Loucy (cell line): ENCODE data around the gene PEX16.

Experiments
- H2AFZ ChIP-seq: fragments of 200-600 bp; sonication (generic); 2 replicates; pipeline ENCODE4 v1.6.0; 2016; ENCODE audit warnings: antibody characterized with exemption, mild to moderate bottlenecking, low read length, moderate library complexity
- H3F3A ChIP-seq: fragments of 200-600 bp; 2 replicates; pipeline ENCODE4 v1.6.0; 2016; ENCODE audit warnings: antibody characterized with exemption, low read depth, mild to moderate bottlenecking
- H3K27me3 ChIP-seq: fragments of 200-600 bp; sonication (generic); 2 replicates; pipeline ENCODE4 v1.6.1; 2014; ENCODE audit warnings: low read length, mild to moderate bottlenecking; ENCODE audit not compliant: insufficient read depth, poor library complexity, severe bottlenecking
- H3K36me3 ChIP-seq: fragments of 200-600 bp; sonication (generic); 2 replicates; pipeline ENCODE4 v1.6.1; 2016; ENCODE audit warnings: low read length; ENCODE audit not compliant: insufficient read depth
- H3K4me1 ChIP-seq: fragments of 200-600 bp; sonication (generic); 2 replicates; pipeline ENCODE4 v1.5.1; 2014; ENCODE audit warnings: low read length, mild to moderate bottlenecking; ENCODE audit not compliant: insufficient read depth, poor library complexity, severe bottlenecking
- H3K4me2 ChIP-seq: fragments of 200-600 bp; sonication (generic); 2 replicates; pipeline ENCODE4 v1.6.0; 2014; ENCODE audit warnings: antibody characterized with exemption, low read length, low read depth, mild to moderate bottlenecking; ENCODE audit not compliant: poor library complexity, severe bottlenecking
- H3K4me3 ChIP-seq: fragments of 200-600 bp; sonication (generic); 2 replicates; pipeline ENCODE4 v1.5.1; 2014; ENCODE audit warnings: low read length, mild to moderate bottlenecking, mixed read lengths; ENCODE audit not compliant: poor library complexity, severe bottlenecking
- H3K79me2 ChIP-seq: fragments of 200-600 bp; sonication (generic); 2 replicates; pipeline ENCODE4 v1.6.1; 2014; ENCODE audit warnings: low read length; ENCODE audit not compliant: insufficient read depth
- H3K9ac ChIP-seq: fragments of 200-600 bp; sonication (generic); 2 replicates; pipeline ENCODE4 v1.6.0; 2014; ENCODE audit warnings: mild to moderate bottlenecking, low read depth, low read length, moderate library complexity; ENCODE audit not compliant: poor library complexity, severe bottlenecking
- H3K9me2 ChIP-seq: fragments of 200-600 bp; sonication (generic); replicated peaks from 2 replicates; pipeline ENCODE4 v1.6.1; 2016; ENCODE audit warnings: low read depth, low read length, mixed read lengths
- H3K9me3 ChIP-seq: fragments of 200-600 bp; sonication (generic); 2 replicates; pipeline ENCODE4 v1.6.1; 2014; ENCODE audit warnings: mild to moderate bottlenecking, antibody characterized with exemption, low read length, low read depth; ENCODE audit not compliant: insufficient read depth
- H4K20me1 ChIP-seq: fragments of 200-600 bp; sonication (generic); 2 replicates; pipeline ENCODE4 v1.6.0; 2014; ENCODE audit warnings: antibody characterized with exemption, low read length, mild to moderate bottlenecking; ENCODE audit not compliant: insufficient read depth, poor library complexity, severe bottlenecking
- CTCF ChIP-seq: fragments of 200-600 bp; sonication (generic); conservative IDR thresholded peaks from 2 replicates; pipeline ENCODE4 v1.5.1; 2014; ENCODE audit warnings: mild to moderate bottlenecking, antibody characterized with exemption, low read length
- EZH2phosphoT487 ChIP-seq: fragments of 200-600 bp; IDR thresholded peaks from 2 replicates; pipeline ENCODE4 v1.6.1; 2018; ENCODE audit warnings: antibody characterized with exemption, mild to moderate bottlenecking, moderate library complexity, borderline replicate concordance

Gene PEX16

GRCh38 chr11:45892856-45893255, 24.8 kb downstream of the PEX16 start:
- Histone ChIP-seq H3K9ac (no peak overlapping the region), H4K20me1 (no peaks in the 10 kb centered on the region), H3K9me2 (no peaks in the 10 kb centered on the region), H3K4me2 (no peak overlapping the region), H2AFZ (no peak overlapping the region), H3K36me3 (no peaks in the 10 kb centered on the region), H3K9me3 (no peaks in the 10 kb centered on the region), H3K79me2 (no peaks in the 10 kb centered on the region), H3K27me3 (no peaks in the 10 kb centered on the region), H3K4me3 (no peak overlapping the region), H3F3A (no peaks in the 10 kb centered on the region), H3K4me1 (no peaks in the 10 kb centered on the region)
- TF ChIP-seq CTCF (no peak), EZH2phosphoT487 (no peak)

- Histone ChIP-seq H3K36me3 (no peaks in the 10 kb centered on the region), H3K9ac (no peak overlapping the region), H3K4me3 (no peak overlapping the region), H3K9me3 (no peaks in the 10 kb centered on the region), H3K4me1 (no peaks in the 10 kb centered on the region), H3K4me2 (no peak overlapping the region), H3F3A (no peaks in the 10 kb centered on the region), H3K79me2 (no peaks in the 10 kb centered on the region), H3K27me3 (no peaks in the 10 kb centered on the region), H3K9me2 (no peaks in the 10 kb centered on the region), H2AFZ (no peak overlapping the region), H4K20me1 (no peaks in the 10 kb centered on the region)
- TF ChIP-seq EZH2phosphoT487 (no peak), CTCF (no peak)
These were observed 26.7 kb downstream of the PEX16 start for GRCh38 chr11:45890886-45891550.

- Histone ChIP-seq H3K9me3 (no peaks in the 10 kb centered on the region), H3K4me3 (no peak overlapping the region), H4K20me1 (peaks cover 3% of the 10 kb centered on the region), H3K27me3 (no peaks in the 10 kb centered on the region), H3K36me3 (no peaks in the 10 kb centered on the region), H3K79me2 (no peaks in the 10 kb centered on the region), H2AFZ (no peak overlapping the region), H3K9me2 (no peaks in the 10 kb centered on the region), H3F3A (no peaks in the 10 kb centered on the region), H3K9ac (no peak overlapping the region), H3K4me1 (no peaks in the 10 kb centered on the region), H3K4me2 (no peak overlapping the region)
- no peak for TF ChIP-seq CTCF
These were observed 27.7 kb downstream of the PEX16 start for GRCh38 chr11:45889966-45890365.
